Epithelial cell of alveolus of lung (primary cell): Measurements from ENCODE around the gene ARHGAP26. TPM values are rescaled to one million over a fixed set of nuclear protein-coding genes. Genes with fewer than 3 reads are reported as not detected.

Experiments
- total RNA-seq: library from RNA; depleted of rRNA; stranded (reverse); fragments of >200 nt; gene quantifications from 2 replicates; pipeline ENCODE4 v1.2.1, GENCODE V29; 2015

Gene ARHGAP26, protein sequence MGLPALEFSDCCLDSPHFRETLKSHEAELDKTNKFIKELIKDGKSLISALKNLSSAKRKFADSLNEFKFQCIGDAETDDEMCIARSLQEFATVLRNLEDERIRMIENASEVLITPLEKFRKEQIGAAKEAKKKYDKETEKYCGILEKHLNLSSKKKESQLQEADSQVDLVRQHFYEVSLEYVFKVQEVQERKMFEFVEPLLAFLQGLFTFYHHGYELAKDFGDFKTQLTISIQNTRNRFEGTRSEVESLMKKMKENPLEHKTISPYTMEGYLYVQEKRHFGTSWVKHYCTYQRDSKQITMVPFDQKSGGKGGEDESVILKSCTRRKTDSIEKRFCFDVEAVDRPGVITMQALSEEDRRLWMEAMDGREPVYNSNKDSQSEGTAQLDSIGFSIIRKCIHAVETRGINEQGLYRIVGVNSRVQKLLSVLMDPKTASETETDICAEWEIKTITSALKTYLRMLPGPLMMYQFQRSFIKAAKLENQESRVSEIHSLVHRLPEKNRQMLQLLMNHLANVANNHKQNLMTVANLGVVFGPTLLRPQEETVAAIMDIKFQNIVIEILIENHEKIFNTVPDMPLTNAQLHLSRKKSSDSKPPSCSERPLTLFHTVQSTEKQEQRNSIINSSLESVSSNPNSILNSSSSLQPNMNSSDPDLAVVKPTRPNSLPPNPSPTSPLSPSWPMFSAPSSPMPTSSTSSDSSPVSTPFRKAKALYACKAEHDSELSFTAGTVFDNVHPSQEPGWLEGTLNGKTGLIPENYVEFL
- 0.32 and 1.4 TPM in 2 replicates for total RNA-seq

DNA sequence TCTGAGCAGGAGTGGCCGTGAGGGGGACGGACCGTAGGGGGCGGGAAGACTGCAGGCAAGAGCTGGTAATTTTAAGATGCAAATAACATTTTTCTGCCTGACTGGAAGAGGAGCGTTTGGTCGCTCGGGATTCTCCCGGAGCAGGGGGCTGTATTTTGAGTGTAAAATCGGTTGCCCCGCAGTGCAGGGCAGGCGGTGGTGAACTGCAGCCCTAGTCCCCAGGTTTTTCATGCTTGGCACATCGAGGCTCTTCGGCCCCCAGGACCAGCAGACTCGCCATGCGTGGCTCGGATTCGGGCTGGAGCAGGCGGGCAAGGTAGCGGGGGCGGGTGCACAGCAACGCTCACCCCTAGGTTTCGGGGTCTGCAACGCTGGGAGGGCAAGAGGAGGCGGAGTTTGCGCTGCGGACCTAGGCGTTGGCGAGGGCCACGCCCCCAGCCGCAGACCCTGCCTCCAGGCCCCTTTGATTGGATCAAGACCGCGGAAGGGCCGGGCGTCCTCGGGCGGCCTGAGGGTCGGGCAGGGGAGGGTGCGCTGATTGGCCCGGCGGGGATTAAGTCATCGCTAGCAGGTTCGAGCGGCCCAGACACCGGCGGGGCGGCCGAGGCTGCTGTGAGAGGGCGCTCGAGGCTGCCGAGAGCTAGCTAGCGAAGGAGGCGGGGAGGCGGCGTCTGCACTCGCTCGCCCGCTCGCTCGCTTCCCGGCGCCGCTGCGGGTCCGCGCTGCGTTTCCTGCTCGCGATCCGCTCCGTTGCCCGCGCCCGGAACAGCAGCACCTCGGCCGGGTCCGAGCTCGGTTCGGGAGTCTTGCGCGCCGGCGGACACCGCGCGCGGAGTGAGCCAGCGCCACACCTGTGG is at the start of gene ARHGAP26:
ARHGAP26 (plus strand) TSS at position 585 of the 857 bp plus-strand sequence. CDS start 385 bp downstream, outside the sequence.

Other genes with a start within 250 kb of the ARHGAP26 start
- 2.5 TPM in 1 of 2 replicates, not detected in the other for gene FGF1, start 84.3 kb upstream of the ARHGAP26 start, total RNA-seq